Adrenal gland (tissue), 12 donors: ENCODE results near the gene FGFR3. TPM values are rescaled to one million over a fixed set of nuclear protein-coding genes. Genes with fewer than 3 reads are reported as not detected.

ENCODE experiments used
- DNase-seq, 7 donors: peaks; one replicate each; pipeline ENCODE4 v3.0.0-alpha.2; 2019 to 2020
- H3K27ac ChIP-seq, 5 donors: fragments of 200-600 bp; sonication (generic) in 4 of 5; 1 replicate in 3 of 5; 2 replicates in 2 of 5; pipeline versions ENCODE4 v1.5.1 to v1.8.0; 2016 to 2020; ENCODE audit warnings: mild to moderate bottlenecking in 1 of 5
- H3K27me3 ChIP-seq: fragments of 200-600 bp; 2 replicates; pipeline ENCODE4 v1.8.0; 2021
- H3K36me3 ChIP-seq, 2 donors: fragments of 200-600 bp; replicated peaks in 1 of 2; 1 replicate in 1 of 2; 2 replicates in 1 of 2; pipeline versions ENCODE4 v1.5.1 to v1.8.0; 2018 to 2022
- H3K4me1 ChIP-seq, 2 donors: fragments of 200-600 bp; replicated peaks in 1 of 2; 1 replicate in 1 of 2; 2 replicates in 1 of 2; pipeline versions ENCODE4 v1.5.1 to v1.8.0; 2018 to 2021
- H3K4me3 ChIP-seq, 4 donors: fragments of 200-600 bp; sonication (generic) in 3 of 4; one replicate each; pipeline ENCODE4 v1.5.1; 2016 to 2018
- H3K9me3 ChIP-seq, 3 donors: fragments of 200-600 bp; sonication (generic) in 1 of 3; replicated peaks in 1 of 3; 1 replicate in 2 of 3; 2 replicates in 1 of 3; pipeline versions ENCODE4 v1.5.1 to v1.8.0; 2016 to 2021
- CTCF ChIP-seq, 6 experiments: fragments of 450-650 bp in 4 of 6; fragments of 200-600 bp in 2 of 6; sonication (generic) in 1 of 6; IDR thresholded peaks; 1 replicate in 5 of 6; 2 replicates in 1 of 6; pipeline versions ENCODE4 v1.5.1 to v1.8.0; 2016 to 2021; ENCODE audit warnings: antibody characterized with exemption in 6 of 6, mild to moderate bottlenecking in 2 of 6, moderate library complexity in 1 of 6
- POLR2A ChIP-seq, 2 donors: fragments of 450-650 bp; IDR thresholded peaks; one replicate each; pipeline ENCODE4 v1.6.1; 2017; ENCODE audit warnings: antibody characterized with exemption in 2 of 2, mild to moderate bottlenecking in 2 of 2, moderate library complexity in 1 of 2
- WGBS, 4 donors: extraction: QIAGEN DNeasy Blood & Tissue Kit in 2 of 4; methylation state at CpG; one replicate each; pipeline versions ENCODE4 v1.1.5 to v1.1.7; 2013 to 2017; 5-methylcytosine and 5-hydroxymethylcytosine counted together
- intact Hi-C, 2 donors: fragments of 100-400 bp; cut with DNase I; formaldehyde crosslinking; loops; one replicate each; pipeline versions ENCODE4 v1.14.1 to v1.15.0; 2022 to 2023
- polyA plus RNA-seq, 3 donors: library from polyadenylated mRNA; stranded (reverse); fragments of 200-250 nt in 2 of 3; fragments of 350-450 nt in 1 of 3; fragmentation: Illumina TruSeq in 1 of 3; extraction: RNeasy Lipid Tissue Mini Kit (QIAGEN cat#74804) in 1 of 3; gene quantifications; one replicate each; pipeline ENCODE4 v1.2.3, GENCODE V29; 2013 to 2014
- total RNA-seq, 9 donors: library from RNA; depleted of rRNA in 4 of 9; stranded (reverse); fragments of >200 nt in 4 of 9; fragments of 120-200 nt in 1 of 9; fragmentation: NEBNext Ultra II Directional in 1 of 9; extraction: Animal tissue kit (Norgen Biotek cat#: 25700) in 1 of 9; gene quantifications; one replicate each; pipeline versions ENCODE4 v1.1.0 to v1.2.4, GENCODE V29; 2013 to 2023
- donor health status: healthy with polysubstance abuse.
- donor health status: Bipolar disorder and iron deficiency.
- donor health status: DM: yes; HTN: yes; CAD: no.
- donor health status: DM: no; HTN: no; CAD: no.
- donor health status: DM: no; HTN: no; CAD: no.
- donor health status: DM: yes; HTN: yes; CAD: no.

FGFR3 gene
- total and polyA plus RNA-seq, 12 donors = 0.11 to 4.7 (median 1.9) TPM

GRCh38 chr4:1786544-1787362 lies 6.3 kb upstream of the FGFR3 start:
- no peaks in the 10 kb centered on the region for H3K27me3 ChIP-seq
- no peak for TF ChIP-seq CTCF (IDR thresholded peaks at IDR 0.05)
- no peak for TF ChIP-seq POLR2A (IDR thresholded peaks at IDR 0.05)
- H3K9me3 ChIP-seq = no peaks in the 10 kb centered on the region
- WGBS, 4 donors = 88 to 93% (median 91%) methylated on average over 7 to 34 of the region's 34 CpGs
- H3K27ac ChIP-seq = no peak overlapping the region
- peaks cover 11 to 16% of the 10 kb centered on the region in 2 donors for H3K4me1 ChIP-seq
- H3K4me3 ChIP-seq = no peak overlapping the region
- no peaks in the 10 kb centered on the region for H3K36me3 ChIP-seq
- no peak for DNase-seq
- intact Hi-C loops = no loop called here

DNA sequence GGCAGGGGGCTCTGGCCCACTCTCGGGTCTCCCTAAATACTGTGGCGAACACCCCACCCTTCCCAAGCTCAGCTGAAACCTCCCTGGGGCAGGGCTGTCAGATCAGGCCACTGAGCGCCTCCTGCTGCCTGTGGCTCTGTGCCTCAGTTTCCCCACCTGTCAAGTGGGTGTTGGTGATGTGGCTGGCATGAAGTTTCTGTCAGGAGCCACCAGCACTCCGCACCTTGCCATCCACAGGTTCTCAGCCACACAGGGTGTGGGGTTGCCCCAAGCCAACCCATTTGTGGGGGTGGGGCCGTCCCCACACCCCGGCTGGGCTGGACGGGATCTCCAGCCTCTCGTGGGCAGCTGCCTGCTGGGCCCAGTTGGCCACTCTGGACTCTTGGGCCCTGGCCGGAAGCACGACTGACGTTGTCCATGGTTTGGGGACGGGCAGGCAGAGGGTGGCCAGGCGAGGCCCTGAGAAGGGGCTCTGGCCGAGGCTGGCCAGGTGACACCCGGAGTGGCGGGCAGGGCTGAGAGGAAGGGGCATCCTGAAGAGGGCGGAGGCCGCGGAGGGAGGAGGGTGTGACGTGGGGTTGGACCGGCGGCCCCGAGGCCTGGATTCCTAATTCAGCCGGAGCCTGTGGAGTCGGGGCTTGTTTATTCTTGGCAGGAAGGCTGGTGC lies 5.5 kb upstream of the FGFR3 start:
- TF ChIP-seq POLR2A (IDR thresholded peaks at IDR 0.05) (no peak), CTCF (IDR thresholded peaks at IDR 0.05) (no peak)
- Histone ChIP-seq H3K27me3 (no peaks in the 10 kb centered on the region), H3K9me3 (no peaks in the 10 kb centered on the region), H3K4me3 (no peak overlapping the region), H3K4me1 (peaks cover 11 to 16% of the 10 kb centered on the region in 2 donors), H3K27ac (no peak overlapping the region), H3K36me3 (no peaks in the 10 kb centered on the region)
- WGBS, 4 donors = 57 to 79% (median 68%) methylated on average over 13 to 25 of the region's 25 CpGs
- DNase-seq = no peak
- intact Hi-C loops = no loop called here

DNA sequence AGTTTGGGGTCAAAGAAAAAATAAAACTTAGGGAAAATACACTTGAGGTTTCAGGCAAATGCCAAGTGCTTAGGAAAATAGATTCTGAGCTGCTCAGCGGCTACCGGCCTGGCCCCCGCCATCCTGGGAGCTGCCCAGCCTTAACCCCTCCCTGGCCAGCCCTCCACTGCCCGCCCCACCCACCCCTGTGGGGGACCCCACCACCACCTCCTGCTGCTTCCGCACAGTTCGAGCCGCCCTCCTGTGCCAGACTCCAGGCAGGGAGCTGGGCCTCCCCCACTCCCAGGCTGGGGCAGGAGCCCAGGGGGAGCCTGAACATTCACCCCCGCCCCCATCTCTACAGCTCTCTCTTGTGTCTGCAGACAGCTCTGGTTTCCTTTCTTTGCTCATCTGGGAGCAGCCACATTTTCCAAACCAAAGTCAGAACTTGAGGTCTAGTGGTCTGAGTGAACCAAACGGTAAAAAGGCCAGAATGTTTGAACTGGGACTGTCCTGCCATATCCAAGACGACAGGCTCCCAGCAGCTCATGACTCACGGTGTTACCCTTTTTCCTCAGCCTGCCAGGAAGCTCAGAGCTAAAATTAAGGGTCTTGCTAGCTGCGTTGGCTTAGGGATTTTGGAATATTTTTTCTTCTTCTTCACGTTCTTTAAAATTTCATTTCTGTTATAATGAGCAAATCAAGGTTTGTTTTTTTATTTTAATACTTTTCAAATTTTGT lies 4.7 kb upstream of the FGFR3 start:
- TF ChIP-seq CTCF (IDR thresholded peaks at IDR 0.05) (no peak), POLR2A (IDR thresholded peaks at IDR 0.05) (no peak)
- H3K27me3 ChIP-seq = no peaks in the 10 kb centered on the region
- 76 to 86% (median 80%) methylated on average over 10 to 13 of the region's 13 CpGs for WGBS, 4 donors
- H3K4me1 ChIP-seq = peaks cover 11 to 16% of the 10 kb centered on the region in 2 donors
- DNase-seq = no peak
- no peak overlapping the region for H3K27ac ChIP-seq
- intact Hi-C loops = no loop called here
- H3K36me3 ChIP-seq = no peaks in the 10 kb centered on the region
- H3K9me3 ChIP-seq = no peaks in the 10 kb centered on the region
- H3K4me3 ChIP-seq = no peak overlapping the region

DNA sequence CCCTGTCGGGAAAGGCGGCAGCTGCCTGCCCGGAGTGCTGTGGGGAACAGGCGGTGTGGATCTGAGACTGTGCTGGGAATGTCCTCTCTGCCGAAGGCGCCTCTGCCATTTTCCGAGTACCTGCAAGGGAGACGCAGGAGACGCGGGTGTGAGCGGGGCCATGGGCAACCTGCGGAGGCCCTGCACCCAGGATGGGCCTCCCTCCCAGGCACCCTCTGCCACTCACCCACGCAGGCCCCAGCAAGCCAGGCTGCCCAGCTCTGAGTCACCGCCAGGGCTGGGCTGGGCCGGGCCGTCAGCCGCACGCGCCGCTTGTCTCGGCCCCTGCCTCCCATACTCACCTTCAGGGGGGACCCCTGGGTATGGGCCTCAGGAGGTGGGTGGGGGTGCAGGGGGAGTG lies 3.5 kb upstream of the FGFR3 start:
- Histone ChIP-seq H3K36me3 (no peaks in the 10 kb centered on the region), H3K9me3 (no peaks in the 10 kb centered on the region), H3K27ac (no peak overlapping the region), H3K4me3 (no peak overlapping the region), H3K4me1 (peaks cover 11 to 16% of the 10 kb centered on the region in 2 donors), H3K27me3 (peaks cover 8% of the 10 kb centered on the region)
- no peak for TF ChIP-seq CTCF (IDR thresholded peaks at IDR 0.05)
- no peak for TF ChIP-seq POLR2A (IDR thresholded peaks at IDR 0.05)
- WGBS, 4 donors = 77 to 97% (median 90%) methylated on average over 6 to 21 of the region's 21 CpGs
- intact Hi-C loops = no loop called here
- no peak for DNase-seq
